AG20443 (cell line): ENCODE data around the gene INKA2.
"Not testable (repeated sequence)": the region's sequence is repeated elsewhere in the genome, so short reads cannot be mapped to it uniquely, and the experiment has no call there.

ENCODE experiments used
- DNase-seq: peaks from one replicate; pipeline ENCODE4 v3.0.0; 2012; ENCODE audit warnings: low spot score, mixed read lengths

Gene INKA2

GRCh38 chr1:111750856-111751255 lies 11.7 kb upstream of the INKA2 start:
- DNase-seq, result no peak

- no peak for DNase-seq
Observed at GRCh38 chr1:111749628-111750027, 10.4 kb upstream of the INKA2 start.

- DNase-seq, result no peak
Observed at GRCh38 chr1:111747947-111748346, 8.8 kb upstream of the INKA2 start.

GRCh38 chr1:111747282-111747734 lies 8.1 kb upstream of the INKA2 start:
- DNase-seq, result peak; percentile 62

GRCh38 chr1:111746614-111746999 lies 7.4 kb upstream of the INKA2 start:
- no peak for DNase-seq

GRCh38 chr1:111745675-111746613 lies 6.7 kb upstream of the INKA2 start:
- no peak for DNase-seq

GRCh38 chr1:111743679-111744101 lies 4.5 kb upstream of the INKA2 start:
- DNase-seq, result peak; percentile 43

GRCh38 chr1:111742938-111743549 lies 3.8 kb upstream of the INKA2 start:
- DNase-seq, result no peak

GRCh38 chr1:111742292-111742691 lies 3.1 kb upstream of the INKA2 start:
- DNase-seq, result not testable (repeated sequence)

- peak; percentile 87 for DNase-seq
Observed at GRCh38 chr1:111739925-111740765, 950 bp upstream of the INKA2 start.

GRCh38 chr1:111738436-111739193 lies 580 bp downstream of the INKA2 start:
- peak; percentile 49 for DNase-seq

- no peak for DNase-seq
Observed at GRCh38 chr1:111738133-111738435, 1.1 kb downstream of the INKA2 start.

- no peak for DNase-seq
Observed at GRCh38 chr1:111737216-111738132, 1.7 kb downstream of the INKA2 start.

GRCh38 chr1:111736548-111737215 lies 2.5 kb downstream of the INKA2 start:
- no peak for DNase-seq

- no peak for DNase-seq
Observed at GRCh38 chr1:111735858-111736544, 3.2 kb downstream of the INKA2 start.

GRCh38 chr1:111735321-111735720 lies 3.9 kb downstream of the INKA2 start:
- no peak for DNase-seq

- no peak for DNase-seq
Observed at GRCh38 chr1:111734856-111735255, 4.3 kb downstream of the INKA2 start.

GRCh38 chr1:111734426-111734825 lies 4.8 kb downstream of the INKA2 start:
- DNase-seq, result no peak

GRCh38 chr1:111733992-111734341 lies 5.2 kb downstream of the INKA2 start:
- no peak for DNase-seq
